Measurements from ENCODE around the gene FAM171A1. TPM values are rescaled to one million over a fixed set of nuclear protein-coding genes. Genes with fewer than 3 reads are reported as not detected.

FAM171A1 gene
- total RNA-seq, 2 experiments from 2014 or later = 3.3 to 4.0 TPM

- POLR2A ChIA-PET = no interaction called here
- intact Hi-C loops (cut with micrococcal nuclease) = no loop called here
- H3K27me3 Mint-ChIP-seq = no peaks in the 10 kb centered on the region
These were observed 198.7 kb downstream of the FAM171A1 start for GRCh38 chr10:15172306-15172840.

GRCh38 chr10:15169555-15170401 lies 201.3 kb downstream of the FAM171A1 start:
- no peaks in the 10 kb centered on the region for H3K9me3 Mint-ChIP-seq
- CTCF ChIA-PET = interaction anchor here (1.0 to 1.8 kb wide), 7 partner anchors 17 to 64 kb away, joined by 3 to 6 read pairs (median 3); no protein-coding TSS in a partner anchor
- DNase-seq = peak; percentile 68
- H3K27me3 Mint-ChIP-seq = no peaks in the 10 kb centered on the region
- peak overlapping the region; percentile 85 for H3K27ac Mint-ChIP-seq
- H3K36me3 Mint-ChIP-seq = peaks cover 2% of the 10 kb centered on the region
- POLR2A ChIA-PET = interaction anchor here (0.6 to 3.0 kb wide), 2 partner anchors 39 to 47 kb away, joined by 3 to 30 read pairs; no protein-coding TSS in a partner anchor
- H3K4me1 Mint-ChIP-seq (ENCODE audit: low read depth) = peaks cover 43% of the 10 kb centered on the region
- peak overlapping the region; percentile 72 for H3K4me3 Mint-ChIP-seq
- intact Hi-C loops (cut with micrococcal nuclease) = loop anchor here (2.0 to 10.0 kb wide), 5 partner anchors 201 to 1267 kb away; partner anchors contain the start of genes FAM171A1, MEIG1 and PTER

More at GRCh38 chr10:15172306-15172840, 198.7 kb downstream of the FAM171A1 start:
- peaks cover 2% of the 10 kb centered on the region for H3K36me3 Mint-ChIP-seq
- H3K4me1 Mint-ChIP-seq (ENCODE audit: low read depth) = peaks cover 31% of the 10 kb centered on the region
- no peak overlapping the region for H3K27ac Mint-ChIP-seq
- no peak for DNase-seq
- H3K9me3 Mint-ChIP-seq = no peaks in the 10 kb centered on the region
- CTCF ChIA-PET = no interaction called here
- no peak overlapping the region for H3K4me3 Mint-ChIP-seq

DNA sequence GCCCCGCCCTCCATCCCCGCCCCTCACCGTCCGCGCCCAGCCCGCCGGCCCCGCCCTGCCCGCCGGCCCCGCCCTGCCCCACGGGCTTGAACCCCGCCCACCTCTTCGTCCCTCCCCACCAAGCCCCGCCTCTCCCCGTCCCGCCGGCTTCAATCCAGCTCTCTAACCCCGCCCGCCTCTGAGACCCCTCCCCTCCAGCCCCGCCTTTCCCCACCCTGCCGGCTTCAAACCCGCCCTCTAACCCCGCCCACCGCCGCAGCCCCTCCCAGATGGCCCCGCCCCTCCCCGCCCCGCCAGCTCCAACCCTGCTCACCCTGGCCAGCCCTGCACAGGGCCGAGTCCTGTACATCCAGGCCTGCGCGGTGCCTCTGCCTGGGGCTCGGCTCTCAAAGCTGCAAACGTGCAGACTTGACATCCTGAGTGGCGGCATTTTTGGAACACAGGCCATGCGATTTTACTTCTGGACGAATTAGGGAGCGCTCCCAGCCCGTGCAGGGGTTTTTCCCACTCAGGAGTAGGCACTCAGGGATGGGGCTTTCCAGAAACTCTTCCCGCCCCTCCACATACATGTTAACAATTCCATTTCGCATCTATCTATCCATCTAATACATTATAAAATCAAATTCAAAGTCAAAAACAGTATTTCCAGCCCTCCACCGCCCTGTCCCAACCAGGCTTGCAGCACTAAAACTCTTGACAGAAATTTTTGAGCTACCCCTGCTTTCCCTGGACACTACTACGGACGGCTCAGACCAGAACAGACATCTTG lies 202.1 kb downstream of the FAM171A1 start:
- no peaks in the 10 kb centered on the region for H3K9me3 Mint-ChIP-seq
- ChIA-PET CTCF (interaction anchor here (0.7 to 1.8 kb wide), 10 partner anchors 17 to 64 kb away, joined by 3 to 6 read pairs (median 3); no protein-coding TSS in a partner anchor), POLR2A (interaction anchor here (0.6 to 3.0 kb wide), 3 partner anchors 40 to 291 kb away, joined by 3 to 30 read pairs (median 3); partner anchors contain the start of gene SUV39H2)
- no peaks in the 10 kb centered on the region for H3K27me3 Mint-ChIP-seq
- intact Hi-C loops (cut with micrococcal nuclease) = loop anchor here (1.0 to 10.0 kb wide), 7 partner anchors 202 to 1648 kb away; partner anchors contain the start of genes FAM171A1, MEIG1, PTER and RSU1
- peak; percentile 98 for DNase-seq
- peak overlapping the region; percentile 85 for H3K27ac Mint-ChIP-seq
- peak overlapping the region; percentile 72 for H3K4me3 Mint-ChIP-seq
- peaks cover 2% of the 10 kb centered on the region for H3K36me3 Mint-ChIP-seq
- H3K4me1 Mint-ChIP-seq (ENCODE audit: low read depth) = peaks cover 48% of the 10 kb centered on the region

DNA sequence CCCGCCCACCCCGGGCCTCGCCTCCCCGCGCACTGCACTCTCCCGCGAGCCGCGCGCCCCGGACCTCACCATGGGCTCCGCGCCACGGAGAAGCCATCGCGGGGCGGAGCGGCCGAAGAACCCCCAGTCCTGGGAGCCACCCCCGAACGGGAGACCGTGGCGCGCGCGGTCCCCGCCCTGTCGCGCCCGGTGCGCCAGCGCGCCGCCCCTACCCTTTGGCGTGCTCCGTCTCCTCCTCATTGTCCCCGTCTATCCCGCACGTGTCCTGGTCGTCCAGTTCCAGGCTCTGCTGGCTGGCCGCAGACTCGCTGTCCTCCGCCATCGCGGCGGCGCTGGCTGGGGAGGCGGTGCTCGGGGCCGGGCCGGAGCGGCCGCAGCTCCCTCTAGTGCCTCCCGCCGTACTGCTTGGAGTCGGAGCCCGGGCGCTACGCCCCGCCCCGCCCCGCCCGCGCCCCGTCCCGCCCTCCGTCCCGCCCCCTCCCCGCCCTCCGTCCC lies 202.8 kb downstream of the FAM171A1 start, which contains the start of gene NMT2:
TSS of gene NMT2 (minus strand) at position 403 of the 495 bp plus-strand sequence. CDS start at position 322, 81 bp downstream.
- intact Hi-C loops (cut with micrococcal nuclease) = loop anchor here (1.0 to 10.0 kb wide), 7 partner anchors 202 to 1649 kb away; partner anchors contain the start of genes FAM171A1, MEIG1, PTER and RSU1

GRCh38 chr10:15167411-15168290 lies 203.4 kb downstream of the FAM171A1 start:
- Mint-ChIP-seq H3K36me3 (peaks cover 2% of the 10 kb centered on the region), H3K27ac (peak overlapping the region; percentile 69), H3K27me3 (no peaks in the 10 kb centered on the region), H3K9me3 (no peaks in the 10 kb centered on the region), H3K4me1 (ENCODE audit: low read depth) (peaks cover 52% of the 10 kb centered on the region), H3K4me3 (peak overlapping the region; percentile 84)
- DNase-seq = peak; percentile 63
- ChIA-PET POLR2A (interaction anchor here (0.6 to 3.0 kb wide), 3 partner anchors 31 to 45 kb away, joined by 3 to 30 read pairs (median 4); no protein-coding TSS in a partner anchor), CTCF (interaction anchor here (1.1 to 1.8 kb wide), 5 partner anchors 17 to 203 kb away, joined by 3 to 18 read pairs (median 3); partner anchors contain the start of gene FAM171A1)
- intact Hi-C loops (cut with micrococcal nuclease) = loop anchor here (1.0 to 10.0 kb wide), 11 partner anchors 26 to 1650 kb away; partner anchors contain the start of genes FAM171A1, MEIG1, PTER and RPP38

More for the DNA sequence above, 202.8 kb downstream of the FAM171A1 start, which contains the start of gene NMT2:
- H3K27ac Mint-ChIP-seq = peak within 1 kb of the TSS; percentile 90
- peak within 1 kb of the TSS; percentile 93 for H3K4me3 Mint-ChIP-seq
- no peaks in the 10 kb centered on the region for H3K27me3 Mint-ChIP-seq
- peaks cover 2% of the 10 kb centered on the region for H3K36me3 Mint-ChIP-seq
- H3K4me1 Mint-ChIP-seq (ENCODE audit: low read depth) = peaks cover 52% of the 10 kb centered on the region
- CTCF ChIA-PET = interaction anchor here (1.0 to 1.8 kb wide), 8 partner anchors 16 to 63 kb away, joined by 3 to 18 read pairs (median 4); no protein-coding TSS in a partner anchor
- H3K9me3 Mint-ChIP-seq = no peaks in the 10 kb centered on the region
- no peak for DNase-seq
- POLR2A ChIA-PET = interaction anchor here (0.9 to 3.0 kb wide), 2 partner anchors 45 to 290 kb away, joined by 3 to 30 read pairs; partner anchors contain the start of gene SUV39H2

DNA sequence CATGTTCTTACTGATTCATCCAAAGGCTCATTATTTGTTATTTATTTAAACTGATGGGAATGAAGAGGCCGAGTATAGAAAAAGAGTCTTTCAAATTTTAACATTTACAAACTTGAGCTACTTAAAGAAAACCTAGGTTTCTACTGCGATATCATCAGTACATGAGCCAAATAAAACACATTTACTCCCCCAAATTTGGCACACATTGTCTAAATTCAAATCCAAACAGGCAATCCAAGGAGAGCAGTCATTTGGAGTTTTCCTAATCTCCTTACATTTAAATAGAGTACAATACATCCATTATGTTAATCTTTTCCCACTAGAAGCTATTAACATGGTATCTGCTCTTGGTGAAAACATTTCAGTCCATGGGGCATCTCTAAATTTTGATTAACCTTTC lies 204.8 kb downstream of the FAM171A1 start:
- H3K4me3 Mint-ChIP-seq = peak overlapping the region; percentile 13
- ChIA-PET CTCF (interaction anchor here (1.1 to 1.8 kb wide), 3 partner anchors 18 to 205 kb away, joined by 3 to 18 read pairs (median 3); partner anchors contain the start of gene FAM171A1), POLR2A (interaction anchor here (1.1 to 3.0 kb wide), 2 partner anchors 42 to 43 kb away, joined by 3 to 30 read pairs; no protein-coding TSS in a partner anchor)
- intact Hi-C loops (cut with micrococcal nuclease) = loop anchor here (5.0 to 10.0 kb wide), 2 partner anchors 582 to 666 kb away; no protein-coding TSS in a partner anchor
- DNase-seq = no peak
- no peaks in the 10 kb centered on the region for H3K9me3 Mint-ChIP-seq
- H3K36me3 Mint-ChIP-seq = peaks cover 2% of the 10 kb centered on the region
- no peaks in the 10 kb centered on the region for H3K27me3 Mint-ChIP-seq
- H3K4me1 Mint-ChIP-seq (ENCODE audit: low read depth) = peaks cover 52% of the 10 kb centered on the region
- no peak overlapping the region for H3K27ac Mint-ChIP-seq

DNA sequence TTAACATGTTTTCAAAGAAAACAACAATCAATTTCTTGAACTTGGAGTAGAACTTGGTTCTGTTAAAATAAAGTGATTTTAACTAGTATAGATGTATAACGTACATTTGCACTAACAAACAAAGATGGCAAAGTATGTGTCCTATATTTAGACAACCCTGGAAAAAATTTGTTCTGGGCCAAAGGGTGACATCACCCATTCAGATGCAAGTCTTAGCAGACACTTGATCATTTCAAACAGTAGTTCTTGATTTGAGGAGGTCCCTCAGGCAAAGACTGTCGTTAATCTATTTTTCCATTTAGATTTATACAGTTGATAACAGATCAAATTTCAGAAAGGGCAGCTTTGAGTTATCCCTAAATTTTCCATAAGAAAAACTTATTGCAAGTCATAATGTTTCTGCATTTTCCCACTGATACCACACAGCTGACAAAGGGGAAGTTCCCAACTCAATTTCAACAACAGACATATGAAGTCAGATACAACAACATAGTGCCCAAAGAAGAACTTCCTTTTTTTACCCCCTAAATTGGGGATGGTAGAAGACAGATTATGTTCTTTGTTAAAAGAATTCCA lies 207.7 kb downstream of the FAM171A1 start:
- Mint-ChIP-seq H3K27ac (no peak overlapping the region), H3K4me1 (ENCODE audit: low read depth) (peaks cover 37% of the 10 kb centered on the region)
- intact Hi-C loops (cut with micrococcal nuclease) = loop anchor here (10.0 kb wide), 1 partner anchor 579 kb away; no protein-coding TSS in a partner anchor

More for the DNA sequence above, 207.7 kb downstream of the FAM171A1 start:
- H3K4me3 Mint-ChIP-seq = no peak overlapping the region
- no peak for DNase-seq
- H3K36me3 Mint-ChIP-seq = peaks cover 2% of the 10 kb centered on the region
- ChIA-PET POLR2A (no interaction called here), CTCF (no interaction called here)
- no peaks in the 10 kb centered on the region for H3K27me3 Mint-ChIP-seq
- no peaks in the 10 kb centered on the region for H3K9me3 Mint-ChIP-seq

Other genes with a start within 250 kb of the FAM171A1 start
- gene NMT2, start 202.6 kb downstream of the FAM171A1 start, total RNA-seq = 10 to 100 TPM; 21.8 to 22.1 TPM